BJ (cell line): ENCODE results near the gene PHACTR1. TPM values are rescaled to one million over a fixed set of nuclear protein-coding genes. Genes with fewer than 3 reads are reported as not detected.

ENCODE experiments used
- CTCF ChIA-PET: fragments of 350-600 bp; formaldehyde crosslinking; extraction: SDS; loops from one replicate; lab custom pipeline; 2021; ENCODE audit warnings: antibody characterized with exemption, inconsistent platforms; lab: Yijun Ruan, JAX
- POLR2A ChIA-PET: fragments of 300-600 bp; sonication (Branson Sonifier 250); formaldehyde crosslinking; extraction: SDS; loops from one replicate; lab custom pipeline; 2021; ENCODE audit warnings: antibody characterized with exemption; lab: Charles Lee
- DNase-seq: peaks from one replicate; pipeline ENCODE4 v3.0.0-alpha.2; 2011; ENCODE audit warnings: low read depth
- H3K27me3 ChIP-seq: 2 replicates; pipeline ENCODE4 v1.6.0; 2011; ENCODE audit warnings: low read length; ENCODE audit not compliant: control insufficient read depth, insufficient read depth
- H3K36me3 ChIP-seq: 2 replicates; pipeline ENCODE4 v1.5.1; 2011; ENCODE audit warnings: low read length; ENCODE audit not compliant: control insufficient read depth, insufficient read depth
- H3K4me3 ChIP-seq: 2 replicates; pipeline ENCODE4 v1.5.1; 2011; ENCODE audit warnings: low read depth, mild to moderate bottlenecking, control low read depth, low read length
- CTCF ChIP-seq: IDR thresholded peaks from 2 replicates; pipeline ENCODE4 v1.5.1; 2011; ENCODE audit warnings: low read depth, mild to moderate bottlenecking, control low read depth, inconsistent platforms, low read length, moderate library complexity; ENCODE audit not compliant: insufficient read depth
- polyA plus RNA-seq: library from polyadenylated mRNA; depleted of rRNA; stranded (reverse); fragments of >200 nt; gene quantifications from 2 replicates; pipeline ENCODE4 v1.2.3, GENCODE V29; 2011

PHACTR1 gene
- polyA plus RNA-seq, 1 experiment, result 0.40 TPM

DNA sequence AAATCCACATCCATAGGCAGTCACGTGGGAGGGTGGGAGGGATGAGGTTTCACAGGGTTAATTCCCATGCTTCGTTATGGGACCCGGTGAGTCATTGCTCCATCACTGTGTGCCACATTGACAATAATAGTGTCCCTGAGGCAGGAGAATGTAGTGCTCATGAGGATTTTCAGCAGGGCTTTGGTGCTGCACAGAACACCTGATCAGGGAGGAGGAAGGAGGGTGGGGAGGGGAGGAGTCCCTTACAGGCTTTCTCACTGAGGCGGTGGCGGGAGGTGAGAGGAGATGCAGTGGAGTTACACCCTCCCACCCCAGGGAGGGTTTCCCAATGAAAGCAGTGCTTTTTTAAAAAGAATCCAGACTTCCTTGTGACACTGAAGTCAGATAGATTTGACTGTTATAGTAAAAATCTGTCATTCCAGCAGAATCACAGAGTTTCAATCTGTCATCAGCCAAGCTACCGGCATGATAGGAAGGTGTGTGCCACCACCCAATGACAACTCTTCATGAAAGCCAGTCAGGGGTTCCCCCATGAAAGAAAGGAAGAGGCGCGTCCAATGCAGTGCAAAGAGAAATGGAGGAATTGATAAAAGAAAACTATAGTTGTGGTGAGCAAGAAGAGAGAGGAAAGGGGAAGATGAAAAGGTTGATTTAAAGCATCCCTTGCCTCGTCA, 467.0 kb downstream of the PHACTR1 start:
- Histone ChIP-seq H3K4me3 (no peak overlapping the region), H3K27me3 (no peaks in the 10 kb centered on the region), H3K36me3 (no peaks in the 10 kb centered on the region)
- POLR2A ChIA-PET, result no interaction called here
- no peak for TF ChIP-seq CTCF
- DNase-seq, result no peak
- CTCF ChIA-PET, result interaction anchor here (1.1 to 1.5 kb wide), 2 partner anchors 11 to 147 kb away, joined by 3 to 4 read pairs; no protein-coding TSS in a partner anchor

GRCh38 chr6:13184089-13184468, 467.5 kb downstream of the PHACTR1 start:
- Histone ChIP-seq H3K4me3 (no peak overlapping the region), H3K36me3 (no peaks in the 10 kb centered on the region), H3K27me3 (no peaks in the 10 kb centered on the region)
- DNase-seq, result no peak
- POLR2A ChIA-PET, result no interaction called here
- CTCF ChIA-PET, result interaction anchor here (0.8 kb wide), 1 partner anchor 147 kb away, joined by 4 read pairs; no protein-coding TSS in a partner anchor
- no peak for TF ChIP-seq CTCF

DNA sequence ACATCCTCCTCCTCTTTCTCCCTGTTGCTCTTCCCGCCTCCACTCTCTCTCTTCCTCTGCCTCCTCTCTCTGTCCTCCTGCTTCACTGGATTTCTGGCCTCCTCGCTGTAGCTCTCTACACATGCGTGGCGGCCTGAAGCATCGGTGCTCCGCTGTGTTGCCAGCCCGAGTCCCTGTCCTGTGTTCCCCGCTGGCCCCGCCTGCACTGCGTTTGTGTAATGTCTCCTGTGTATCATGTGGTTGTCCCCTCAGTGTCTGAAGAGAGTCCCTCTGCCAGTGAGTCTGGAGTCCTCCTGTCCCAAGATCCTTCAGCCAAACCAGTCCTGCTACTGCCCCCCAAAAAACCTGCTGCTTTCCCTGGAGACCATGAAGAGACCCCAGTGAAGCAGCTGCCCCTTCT, 468.0 kb downstream of the PHACTR1 start:
- H3K27me3 ChIP-seq, result no peaks in the 10 kb centered on the region
- no peak for TF ChIP-seq CTCF
- DNase-seq, result no peak
- ChIA-PET POLR2A (no interaction called here), CTCF (interaction anchor here (0.6 to 1.7 kb wide), 3 partner anchors 10 to 146 kb away, joined by 3 to 4 read pairs (median 3); no protein-coding TSS in a partner anchor)
- no peaks in the 10 kb centered on the region for H3K36me3 ChIP-seq
- H3K4me3 ChIP-seq, result no peak overlapping the region

GRCh38 chr6:13186861-13187260, 470.3 kb downstream of the PHACTR1 start:
- no peak for TF ChIP-seq CTCF

GRCh38 chr6:13187692-13188091, 471.1 kb downstream of the PHACTR1 start:
- no peak for DNase-seq
- CTCF ChIA-PET, result no interaction called here
- TF ChIP-seq CTCF, result no peak
- Histone ChIP-seq H3K4me3 (no peak overlapping the region), H3K27me3 (no peaks in the 10 kb centered on the region), H3K36me3 (no peaks in the 10 kb centered on the region)
- POLR2A ChIA-PET, result no interaction called here

More at GRCh38 chr6:13186861-13187260, 470.3 kb downstream of the PHACTR1 start:
- CTCF ChIA-PET, result no interaction called here
- no peak overlapping the region for H3K4me3 ChIP-seq
- POLR2A ChIA-PET, result no interaction called here
- no peak for DNase-seq
- no peaks in the 10 kb centered on the region for H3K27me3 ChIP-seq
- no peaks in the 10 kb centered on the region for H3K36me3 ChIP-seq
